Astrocyte of the hippocampus (primary cell): Measurements from ENCODE around the gene TXLNB.

Source experiments
- DNase-seq: peaks from one replicate; pipeline ENCODE4 v3.0.0; 2011; ENCODE audit warnings: low read depth, low spot score

Gene TXLNB

GRCh38 chr6:139271056-139271455, 20.7 kb downstream of the TXLNB start:
- DNase-seq = peak; percentile 85

GRCh38 chr6:139270249-139270648, 21.5 kb downstream of the TXLNB start:
- no peak for DNase-seq

- no peak for DNase-seq
These were observed 26.1 kb downstream of the TXLNB start for GRCh38 chr6:139265512-139266190.

GRCh38 chr6:139262519-139263300, 29.1 kb downstream of the TXLNB start:
- no peak for DNase-seq

- DNase-seq = no peak
These were observed 33.9 kb downstream of the TXLNB start for GRCh38 chr6:139257821-139258398.

- no peak for DNase-seq
These were observed 34.5 kb downstream of the TXLNB start for GRCh38 chr6:139257291-139257690.

- peak; percentile 89 for DNase-seq
These were observed 35.7 kb downstream of the TXLNB start for GRCh38 chr6:139256087-139256486.

GRCh38 chr6:139254196-139254595, 37.6 kb downstream of the TXLNB start:
- DNase-seq = no peak

GRCh38 chr6:139253656-139254055, 38.1 kb downstream of the TXLNB start:
- no peak for DNase-seq

- no peak for DNase-seq
These were observed 40.0 kb downstream of the TXLNB start for GRCh38 chr6:139251691-139252390.

- no peak for DNase-seq
These were observed 40.6 kb downstream of the TXLNB start for GRCh38 chr6:139251045-139251690.

- peak; percentile 55 for DNase-seq
These were observed 41.3 kb downstream of the TXLNB start for GRCh38 chr6:139250296-139251044.

GRCh38 chr6:139249395-139249794, 42.4 kb downstream of the TXLNB start:
- no peak for DNase-seq

GRCh38 chr6:139248911-139249310, 42.9 kb downstream of the TXLNB start:
- no peak for DNase-seq

GRCh38 chr6:139247618-139248017, 44.2 kb downstream of the TXLNB start:
- DNase-seq = no peak

- no peak for DNase-seq
These were observed 48.3 kb downstream of the TXLNB start for GRCh38 chr6:139243536-139243935.

- no peak for DNase-seq
These were observed 49.1 kb downstream of the TXLNB start for GRCh38 chr6:139242457-139243240.

- peak; percentile 70 for DNase-seq
These were observed 51.4 kb downstream of the TXLNB start for GRCh38 chr6:139240161-139241010.

GRCh38 chr6:139239064-139239463, 52.7 kb downstream of the TXLNB start:
- no peak for DNase-seq
